Adrenal gland (tissue), 5 donors: Measurements from ENCODE around the gene FDXACB1.

Experiments
- CTCF ChIP-seq, 6 experiments: fragments of 450-650 bp in 4 of 6; fragments of 200-600 bp in 2 of 6; sonication (generic) in 1 of 6; IDR thresholded peaks; 1 replicate in 5 of 6; 2 replicates in 1 of 6; pipeline versions ENCODE4 v1.5.1 to v1.8.0; 2016 to 2021; ENCODE audit warnings: antibody characterized with exemption in 6 of 6, mild to moderate bottlenecking in 2 of 6, moderate library complexity in 1 of 6
- POLR2A ChIP-seq, 2 donors: fragments of 450-650 bp; IDR thresholded peaks; one replicate each; pipeline ENCODE4 v1.6.1; 2017; ENCODE audit warnings: antibody characterized with exemption in 2 of 2, mild to moderate bottlenecking in 2 of 2, moderate library complexity in 1 of 2
- donor health status: DM: no; HTN: no; CAD: no.

- TF ChIP-seq POLR2A (IDR thresholded peaks at IDR 0.05) (no peak), CTCF (IDR thresholded peaks at IDR 0.05) (no peak)
These were observed 38.3 kb upstream of the FDXACB1 start for GRCh38 chr11:111917312-111917711.
